HG02759 (cell line): ENCODE data around the gene OR2V1.

Source experiments
- ATAC-seq: cut with Tn5 transposase; IDR thresholded peaks from one replicate; pipeline ENCODE4 v1.9.1; 2021; ENCODE audit warnings: mild to moderate bottlenecking, moderate library complexity; ENCODE audit not compliant: unreplicated experiment

Gene OR2V1

GRCh38 chr5:181084621-181085195 lies 46.3 kb downstream of the OR2V1 start:
- ATAC-seq, result no peak

DNA sequence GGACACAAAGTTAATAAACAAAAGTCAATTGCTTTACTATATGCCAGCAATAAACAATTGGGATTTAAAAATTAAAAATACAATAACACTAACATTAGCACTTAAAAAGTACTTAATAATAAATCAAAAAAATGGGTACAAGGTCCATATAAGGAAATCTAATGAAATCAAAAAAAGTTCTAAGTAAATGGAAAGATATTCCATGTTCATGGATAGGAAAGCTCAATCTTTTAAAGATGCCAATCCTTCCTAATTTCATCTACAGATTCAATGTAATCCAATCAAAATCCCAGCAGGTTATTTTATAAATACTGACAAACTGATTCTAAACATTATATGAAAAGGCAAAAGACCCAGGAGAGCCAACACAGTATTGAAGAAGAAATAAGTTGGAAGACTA lies 49.0 kb downstream of the OR2V1 start:
- ATAC-seq, result no peak

- no peak for ATAC-seq
Observed at GRCh38 chr5:181076920-181077319, 54.0 kb downstream of the OR2V1 start.
